Activated CD8-positive, alpha-beta memory T cell treated with anti-CD3 and anti-CD28 coated beads for 36 hours (primary cell): ENCODE measurements around the gene TIFAB. TPM values are rescaled to one million over a fixed set of nuclear protein-coding genes. Genes with fewer than 3 reads are reported as not detected.

Experiments
- CTCF ChIA-PET: fragments of 350-600 bp; sonication (Branson Sonifier 250); formaldehyde crosslinking; loops from one replicate; lab custom pipeline; 2021; ENCODE audit warnings: antibody characterized with exemption; lab: Charles Lee
- POLR2A ChIA-PET: fragments of 350-600 bp; sonication (Branson Sonifier 250); formaldehyde crosslinking; loops from one replicate; lab custom pipeline; 2021; ENCODE audit warnings: antibody characterized with exemption; lab: Charles Lee
- total RNA-seq, 2 experiments: library from RNA; stranded (reverse); gene quantifications; one replicate each; pipeline ENCODE4 v1.2.3, GENCODE V29; 2021

Gene TIFAB
- total RNA-seq, 2 experiments from 2014 or later = not detected

DNA sequence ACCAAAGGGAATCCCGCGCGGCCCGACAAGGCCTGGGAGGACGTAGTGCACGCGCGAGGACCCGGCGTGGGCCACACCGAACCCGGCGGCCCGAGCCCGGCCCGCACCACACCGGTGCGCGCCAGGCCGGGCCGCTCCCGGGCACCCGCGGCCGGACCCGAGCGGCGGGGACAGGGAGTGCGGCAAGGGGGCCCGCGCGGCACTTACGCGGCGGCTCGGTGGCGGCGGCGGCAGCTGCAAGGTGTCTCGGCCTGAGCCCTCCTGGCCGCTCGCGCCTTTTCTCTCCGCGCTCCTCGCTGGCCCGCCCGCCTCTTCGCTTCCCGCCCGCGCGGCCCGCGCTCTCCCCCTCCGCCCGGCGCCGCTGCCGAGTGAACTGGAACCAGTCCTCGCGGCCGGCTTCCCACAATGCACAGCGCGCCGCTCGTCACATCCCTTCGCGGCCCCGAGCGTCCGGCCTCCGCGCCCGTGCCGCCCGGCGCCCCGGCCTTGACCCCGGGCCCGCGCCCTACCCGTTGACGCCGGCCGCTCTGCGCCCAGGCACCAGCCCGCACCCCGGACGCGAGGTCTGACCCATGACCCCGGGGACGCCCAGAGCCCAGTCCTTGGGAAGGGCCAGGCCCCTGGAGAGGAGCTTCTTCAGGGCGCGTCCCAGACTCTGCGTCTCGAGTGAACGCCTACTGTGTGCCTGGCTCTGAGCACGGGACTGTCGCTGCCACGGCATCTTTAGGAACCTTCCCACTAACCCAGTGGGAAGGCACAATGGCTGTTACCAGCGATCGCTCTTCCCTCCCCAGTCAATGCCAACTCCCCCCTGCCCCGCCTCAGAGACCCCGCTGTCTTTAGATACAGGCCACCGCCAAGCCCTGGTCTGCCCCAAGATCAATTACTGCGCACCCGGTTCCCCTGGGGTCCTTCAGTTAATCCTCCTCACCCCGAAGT lies 53.0 kb downstream of the TIFAB start, which contains the start of gene MACROH2A1:
MACROH2A1 (minus strand) TSS at position 377 of the 939 bp plus-strand sequence. CDS start 10,138 bp downstream, outside the sequence.
- ChIA-PET POLR2A (no interaction called here), CTCF (interaction anchor here (0.8 kb wide), 1 partner anchor 27 kb away, joined by 3 read pairs; no protein-coding TSS in a partner anchor)

GRCh38 chr5:135398160-135398854 lies 53.8 kb downstream of the TIFAB start:
- POLR2A ChIA-PET = no interaction called here

More at GRCh38 chr5:135398160-135398854, 53.8 kb downstream of the TIFAB start:
- CTCF ChIA-PET = interaction anchor here (0.8 to 2.1 kb wide), 2 partner anchors 12 to 28 kb away, joined by 3 to 4 read pairs; no protein-coding TSS in a partner anchor

Other genes with a start within 250 kb of the TIFAB start
- gene MACROH2A1, start 53.1 kb downstream of the TIFAB start, total RNA-seq = 100 to 1,000 TPM; 198 to 201 TPM
- not detected for gene DCANP1, start 5.0 kb downstream of the TIFAB start, total RNA-seq
- not detected for gene NEUROG1, start 83.6 kb upstream of the TIFAB start, total RNA-seq
- not detected for gene CXCL14, start 126.6 kb upstream of the TIFAB start, total RNA-seq